ENCODE data around the gene AKT3. TPM values are rescaled to one million over a fixed set of nuclear protein-coding genes. Genes with fewer than 3 reads are reported as not detected.

Gene AKT3
- polyA plus RNA-seq, 4 donors = 23.8 to 27.8 (median 24.7) TPM

DNA sequence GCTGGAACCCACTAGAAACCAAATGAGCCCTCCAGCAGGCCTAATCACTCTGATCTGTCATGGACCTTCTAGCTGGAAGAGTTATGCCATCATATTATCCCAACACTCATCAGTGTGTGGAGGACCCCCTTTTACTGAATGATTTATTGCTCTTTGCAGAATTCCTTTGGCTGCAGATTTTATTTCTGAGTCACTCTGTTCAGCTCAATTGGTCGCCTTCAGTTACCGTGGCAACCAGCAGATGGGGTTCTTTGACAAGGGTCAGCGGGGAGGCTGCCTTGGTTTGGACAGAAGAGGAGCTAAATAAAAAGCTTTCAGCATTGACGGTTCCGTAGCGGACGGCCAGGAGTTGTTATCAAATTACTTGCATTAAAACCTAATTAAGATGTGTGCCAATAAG is 374.1 kb downstream of the AKT3 start:
- DNase-seq (ENCODE audit: low read depth in 4 of 4, low spot score in 2 of 4) = no peak

DNA sequence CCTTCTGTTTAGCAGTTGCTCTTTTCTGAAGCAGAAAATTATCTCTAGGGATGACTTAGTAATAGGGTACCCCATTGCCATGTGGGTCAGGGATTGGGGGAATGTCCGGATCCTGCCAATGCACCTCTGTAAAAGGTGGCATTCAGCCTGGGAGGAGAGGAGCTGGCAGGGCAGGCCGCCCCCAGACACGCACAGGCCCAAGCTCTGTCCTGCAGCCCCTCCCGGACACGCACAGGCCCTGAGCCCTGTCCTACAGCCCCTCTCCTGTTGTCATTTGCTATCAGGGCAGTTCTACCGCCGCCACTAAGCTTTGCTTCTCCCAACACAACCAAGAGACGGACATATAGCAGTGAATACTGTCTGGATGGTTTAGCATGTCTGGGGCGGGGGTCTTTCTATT is 375.1 kb downstream of the AKT3 start:
- no peak for DNase-seq (ENCODE audit: low read depth in 4 of 4, low spot score in 2 of 4)

DNA sequence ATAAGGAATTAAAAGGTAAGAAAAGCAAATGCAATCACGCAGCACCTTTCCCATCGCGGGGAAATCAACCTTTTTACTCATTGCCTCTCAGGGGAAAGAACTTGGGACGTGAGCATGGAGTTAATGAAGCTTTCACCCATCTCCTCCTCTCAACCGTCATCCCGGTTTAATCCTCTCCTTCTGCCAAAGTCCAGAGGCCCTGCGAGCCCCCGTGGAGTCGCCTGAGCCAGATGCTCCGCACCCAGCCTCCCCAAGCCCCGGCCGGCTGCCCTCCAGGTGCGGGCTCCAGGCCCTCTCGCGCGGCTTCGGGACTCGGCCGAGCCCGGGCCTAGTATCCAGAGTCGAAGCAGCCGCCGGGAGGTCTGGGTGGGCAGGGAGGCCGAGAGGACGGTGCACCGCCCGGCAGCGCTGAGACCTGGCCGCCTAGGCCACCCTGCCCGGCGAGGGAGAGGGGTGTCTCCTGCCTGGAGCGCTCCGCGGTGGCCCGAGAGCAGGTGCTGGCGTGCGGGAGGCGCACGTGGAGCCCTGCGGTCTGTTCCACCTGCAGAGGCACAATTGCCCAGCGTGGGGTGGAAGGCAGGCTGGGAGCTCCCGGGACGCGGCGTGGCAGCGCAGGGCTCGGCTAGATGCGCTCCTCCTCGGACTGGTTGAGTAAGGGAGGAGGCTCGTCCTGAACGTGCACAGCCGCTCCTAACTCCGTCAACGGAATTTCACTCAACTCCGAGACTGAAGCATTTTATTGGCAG is 375.7 kb downstream of the AKT3 start:
- DNase-seq (ENCODE audit: low read depth in 4 of 4, low spot score in 2 of 4) = no peak

DNA sequence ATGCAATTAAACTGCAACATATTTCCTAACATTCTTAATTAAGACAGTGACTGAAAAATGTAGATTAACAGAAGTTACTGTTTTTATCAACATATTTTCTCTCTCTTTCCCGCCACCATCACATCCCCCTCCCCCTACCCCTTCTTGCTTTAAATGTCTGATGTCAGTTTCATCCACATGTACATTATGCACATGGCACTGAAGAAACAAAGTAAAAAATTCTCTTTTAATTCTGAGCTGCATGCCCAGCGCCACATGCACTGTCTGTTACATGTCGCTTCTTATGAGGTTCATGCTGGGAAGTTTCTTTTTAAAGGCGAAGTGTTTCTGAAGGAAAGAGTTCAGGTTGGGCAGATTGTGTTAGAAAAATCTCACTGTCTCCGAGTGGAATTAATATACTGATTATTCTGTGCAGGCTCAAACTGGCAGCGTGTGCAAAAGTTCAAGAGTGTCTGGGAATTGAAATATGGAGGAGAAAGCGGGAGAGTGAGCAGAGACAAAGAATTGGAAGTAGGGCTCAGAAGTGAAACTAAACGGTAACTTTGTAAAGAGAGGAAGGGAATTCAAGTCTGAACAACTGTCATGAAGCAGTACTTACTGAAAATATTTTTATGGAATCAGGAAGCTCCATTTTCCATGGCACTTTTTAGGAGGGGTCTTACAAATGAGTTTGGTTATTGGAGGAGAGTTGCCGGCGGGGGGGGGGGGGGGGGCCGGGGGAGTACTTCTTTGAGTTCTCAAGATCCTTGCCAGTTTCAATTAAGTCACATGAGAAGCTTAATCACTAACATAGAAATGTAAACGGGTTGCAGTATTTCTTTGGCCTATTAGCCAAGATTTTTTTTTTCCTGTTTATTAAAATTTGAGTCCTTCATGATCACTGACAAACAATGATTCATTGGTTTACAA is 376.6 kb downstream of the AKT3 start:
- DNase-seq (ENCODE audit: low read depth in 4 of 4, low spot score in 2 of 4) = no peak

DNA sequence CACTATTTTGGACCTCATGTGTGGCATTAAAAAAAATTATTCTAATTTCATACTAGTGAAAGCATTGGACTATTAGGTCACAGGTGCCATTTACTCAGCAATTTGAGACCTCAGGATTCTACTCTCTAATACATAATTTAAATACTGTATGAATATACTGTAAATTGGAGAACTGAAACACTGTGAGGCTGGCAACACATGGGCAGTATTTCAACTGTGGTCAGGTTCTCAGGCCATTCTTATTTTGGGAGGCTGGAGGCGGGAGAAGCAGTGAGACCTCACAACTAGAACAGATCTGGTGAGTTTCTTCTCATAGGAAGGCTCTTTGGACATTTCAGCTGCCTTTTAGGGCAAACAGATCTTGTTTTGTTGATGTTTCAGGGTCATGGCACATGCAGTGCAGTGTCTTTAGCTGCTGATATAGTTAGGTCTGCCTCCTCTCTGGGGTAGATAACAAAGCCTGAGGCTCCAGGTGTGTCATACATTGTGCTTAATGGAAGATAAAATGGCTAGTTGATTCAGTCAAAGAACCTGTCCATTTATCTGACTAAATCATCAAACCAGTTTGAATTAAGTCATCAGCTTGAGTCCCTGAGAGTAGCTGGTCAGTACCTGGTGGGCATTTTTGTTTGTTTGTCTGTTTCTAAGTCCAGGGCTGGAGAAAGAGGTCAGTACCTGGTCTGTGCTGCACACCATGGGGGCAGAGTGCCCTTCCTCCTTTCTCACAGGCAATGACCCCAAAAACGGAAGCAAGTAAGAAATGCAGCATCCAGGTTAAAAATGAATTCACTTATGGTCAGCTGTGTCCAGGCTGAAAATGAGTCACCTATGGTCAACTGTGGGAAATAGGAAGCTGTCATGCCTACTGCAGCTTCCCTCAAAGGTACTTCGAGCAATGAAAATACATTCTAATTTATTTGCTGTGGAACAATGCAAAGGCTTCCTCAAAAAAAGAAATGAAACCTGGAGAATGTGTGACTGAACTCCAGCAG is 378.0 kb downstream of the AKT3 start:
- no peak for DNase-seq (ENCODE audit: low read depth in 4 of 4, low spot score in 2 of 4)

DNA sequence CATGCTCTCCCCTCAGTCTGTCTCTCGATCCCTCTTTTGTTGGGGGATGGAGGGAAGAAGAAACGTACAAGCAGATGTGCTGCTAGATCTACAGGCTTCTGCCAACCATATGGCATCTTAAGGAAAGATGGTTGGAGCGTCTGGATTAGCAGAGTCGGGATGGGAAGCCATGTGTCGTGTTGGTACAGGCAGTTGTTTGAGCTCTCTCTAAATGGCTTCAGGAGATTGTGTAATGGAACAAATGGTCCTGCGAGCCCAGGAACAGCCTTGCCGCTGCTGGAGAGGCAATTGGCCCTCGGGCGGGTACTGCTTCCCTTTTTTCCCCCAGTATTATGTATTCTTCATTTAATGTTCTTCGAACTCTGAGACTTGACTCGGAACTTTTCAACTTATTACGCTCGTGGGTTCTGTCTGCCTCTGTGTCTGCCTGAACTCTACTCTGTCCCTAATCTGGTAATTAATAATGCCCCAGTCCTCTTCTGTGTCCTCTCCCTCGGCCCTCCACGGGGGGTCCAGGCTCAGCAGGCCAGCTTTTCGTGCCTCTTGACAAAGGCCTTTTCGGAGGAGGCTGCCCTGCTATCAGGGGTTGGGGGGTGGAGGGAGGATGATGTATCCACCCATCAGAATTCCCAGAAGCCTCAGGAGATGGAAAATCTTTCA is 378.9 kb downstream of the AKT3 start:
- DNase-seq (ENCODE audit: low read depth in 4 of 4, low spot score in 2 of 4) = no peak

DNA sequence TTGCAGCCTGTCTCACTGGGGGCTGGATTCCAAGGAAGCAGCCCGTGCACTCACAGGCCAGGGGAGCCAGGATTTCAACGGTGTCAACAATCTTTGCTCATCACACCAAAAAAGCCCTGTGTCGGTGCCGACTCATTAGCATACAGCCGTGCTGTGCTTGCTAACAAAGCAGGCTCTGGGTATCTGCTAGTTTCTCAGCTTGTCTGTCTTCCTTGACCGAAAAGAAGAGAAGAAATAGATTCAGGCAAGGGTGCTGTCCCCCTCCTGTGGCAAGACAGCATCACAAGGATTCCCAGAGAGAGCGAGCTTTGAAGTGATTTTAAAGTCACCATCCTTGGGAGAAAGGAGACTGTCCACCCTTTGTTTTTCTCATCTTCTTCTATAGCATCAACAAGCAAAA is 379.5 kb downstream of the AKT3 start:
- DNase-seq (ENCODE audit: low read depth in 4 of 4, low spot score in 2 of 4) = no peak

DNA sequence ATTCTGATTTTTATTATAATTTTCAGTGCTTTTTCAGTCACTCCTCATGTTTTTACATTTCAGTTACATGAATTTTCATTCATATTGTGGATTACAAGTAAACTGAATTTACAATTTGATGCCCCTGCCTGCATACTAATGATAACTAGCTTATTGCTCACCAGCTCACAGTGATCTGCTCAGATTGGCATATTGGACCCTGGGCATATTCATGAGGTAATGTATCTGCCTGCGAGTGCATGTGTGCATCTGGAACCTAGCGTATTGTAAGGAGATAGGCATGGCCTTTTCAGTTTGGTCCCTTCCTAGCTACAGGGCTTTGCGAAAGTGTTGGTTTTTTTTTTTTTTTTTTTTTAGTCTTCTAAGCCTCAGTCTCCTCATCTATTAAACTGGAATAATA is 380.5 kb downstream of the AKT3 start:
- DNase-seq (ENCODE audit: low read depth in 4 of 4, low spot score in 2 of 4) = no peak

DNA sequence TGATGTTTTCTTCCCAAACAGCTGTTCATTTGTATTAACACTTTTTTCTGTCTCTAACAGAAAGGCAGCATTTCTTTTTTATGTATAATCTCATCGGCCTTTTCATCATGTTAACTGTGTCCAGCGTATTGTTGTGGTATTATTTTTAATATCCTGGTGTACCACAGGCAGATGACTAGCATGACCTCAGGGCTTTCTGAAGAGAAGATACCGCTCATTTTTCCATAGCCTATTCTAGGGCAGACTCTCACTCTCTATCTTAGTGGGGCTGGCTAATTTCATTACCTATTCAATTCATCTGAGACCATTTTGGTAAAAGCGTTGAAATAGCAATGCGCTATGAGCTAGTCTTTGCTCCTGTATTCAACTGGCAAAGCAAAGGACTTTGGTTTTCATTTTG is 384.3 kb downstream of the AKT3 start:
- no peak for DNase-seq (ENCODE audit: low read depth in 4 of 4, low spot score in 2 of 4)

DNA sequence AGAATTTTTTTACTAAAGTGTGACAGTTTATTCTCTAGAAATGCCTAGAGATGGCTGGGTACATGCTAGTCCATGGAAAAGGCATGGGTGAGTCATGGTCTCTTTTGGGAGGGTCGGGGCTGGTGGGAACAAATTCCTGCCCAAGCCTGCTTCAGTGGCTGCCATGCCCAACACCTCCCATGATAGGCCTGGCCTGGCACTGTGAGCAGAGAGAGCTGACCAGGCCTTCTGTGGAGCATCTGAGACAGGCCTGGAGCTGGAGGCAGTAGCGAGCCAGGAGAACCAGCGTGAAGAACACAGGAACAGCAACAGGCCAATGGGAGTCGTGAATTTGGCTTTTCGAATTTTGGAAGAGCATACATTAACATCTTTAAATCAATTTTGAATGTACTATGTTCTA is 385.0 kb downstream of the AKT3 start:
- DNase-seq (ENCODE audit: low read depth in 4 of 4, low spot score in 2 of 4) = no peak

DNA sequence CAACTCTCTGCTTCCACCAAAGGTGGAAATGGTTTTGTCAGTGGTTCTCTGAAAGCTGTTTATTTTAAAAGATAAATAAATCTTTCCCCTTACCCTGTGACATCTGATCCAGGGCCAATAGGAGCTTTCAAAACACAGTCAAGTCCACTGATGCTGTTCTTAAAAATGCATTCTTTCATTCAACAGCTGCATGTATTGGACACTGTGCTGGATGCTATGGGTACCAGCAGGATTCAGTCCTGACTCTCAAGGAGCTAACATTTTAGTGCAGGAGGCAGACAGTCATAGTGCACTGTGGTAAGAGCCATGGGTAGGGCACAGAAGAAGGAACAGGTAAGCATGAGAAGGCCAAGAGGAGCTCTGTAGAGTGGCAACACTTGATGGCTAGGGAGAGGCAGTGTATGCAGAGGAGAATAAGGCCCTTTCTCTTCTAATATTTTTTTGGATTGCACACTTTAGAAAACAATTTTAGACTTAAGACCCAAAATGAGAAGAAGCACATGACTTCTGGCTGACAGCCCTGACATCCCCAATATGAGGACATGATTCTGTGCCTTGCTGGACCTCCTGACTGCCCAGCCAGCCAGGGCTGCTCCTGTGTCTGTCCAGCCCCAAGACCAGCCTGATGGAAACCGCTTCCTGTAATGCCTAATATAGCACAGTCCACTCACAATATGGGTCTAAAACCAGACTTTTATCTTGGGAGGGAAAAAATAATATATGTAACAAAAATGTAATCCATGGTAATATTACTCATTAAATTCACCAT is 386.9 kb downstream of the AKT3 start:
- DNase-seq (ENCODE audit: low read depth in 4 of 4, low spot score in 2 of 4) = no peak

DNA sequence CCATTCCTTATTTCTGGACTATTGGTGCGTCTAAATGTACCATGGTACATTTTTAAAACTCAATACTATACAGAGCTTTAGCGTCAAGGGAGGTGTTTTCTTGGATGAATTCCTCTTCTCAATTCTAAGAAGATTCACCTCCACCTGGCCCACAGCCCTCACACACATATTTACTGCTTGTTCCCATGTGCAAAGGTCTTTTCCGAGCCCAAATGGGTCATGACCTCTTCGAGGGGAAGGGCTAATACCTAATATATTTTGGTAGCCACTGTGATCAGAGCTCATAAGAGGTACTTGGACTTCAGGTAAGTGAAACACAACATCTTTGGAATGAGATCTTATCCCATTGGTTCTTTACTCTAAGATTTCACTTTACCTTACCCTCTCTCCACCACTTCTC is 388.3 kb downstream of the AKT3 start:
- DNase-seq (ENCODE audit: low read depth in 4 of 4, low spot score in 2 of 4) = no peak

DNA sequence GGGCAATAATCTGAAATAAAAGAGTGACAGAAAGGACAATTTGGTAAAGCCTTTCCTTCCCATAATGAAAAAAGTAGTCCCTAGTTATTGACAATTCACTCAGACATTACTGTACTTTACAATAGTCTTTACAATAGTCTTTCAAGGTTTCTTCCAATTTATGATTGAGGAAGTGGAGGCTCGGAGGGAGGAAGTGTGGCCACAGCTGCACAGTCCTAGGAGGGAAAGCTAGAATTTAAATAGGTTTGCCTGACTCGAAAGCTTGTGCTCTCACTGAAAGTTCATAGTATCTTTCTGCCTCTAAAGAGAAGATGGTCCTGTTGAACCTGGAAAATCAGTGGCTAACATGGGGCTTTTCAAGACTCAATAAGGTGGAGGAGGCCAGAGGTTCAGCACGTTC is 391.0 kb downstream of the AKT3 start:
- DNase-seq (ENCODE audit: low read depth in 4 of 4, low spot score in 2 of 4) = no peak

DNA sequence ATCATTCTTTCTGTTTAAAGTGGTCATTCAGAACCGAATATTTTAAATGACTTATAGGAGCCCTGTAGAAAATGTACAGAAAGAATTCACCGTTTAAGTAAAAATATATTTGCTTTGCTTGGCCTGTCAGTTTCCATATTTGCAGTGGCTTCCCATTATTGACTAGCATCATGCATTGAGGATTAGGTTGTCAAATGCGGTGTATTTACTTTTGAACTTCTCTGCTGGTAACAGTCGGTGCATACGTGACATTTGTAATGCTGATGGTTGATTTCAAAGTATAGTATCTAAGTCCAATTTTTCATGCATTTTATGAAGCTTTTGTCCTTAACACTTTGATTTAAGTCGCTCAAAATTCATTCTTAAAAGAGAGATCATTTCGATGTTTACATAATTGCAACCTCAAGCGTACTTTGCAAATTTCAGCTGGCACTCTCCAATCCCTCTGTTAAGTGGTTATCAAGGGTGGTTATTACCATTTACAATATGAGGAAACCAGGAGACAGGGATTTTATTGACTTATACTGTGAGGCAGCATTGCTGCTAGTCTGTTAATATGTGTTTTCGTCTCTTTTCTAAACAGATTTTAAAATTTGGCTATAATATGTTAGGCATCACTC is 392.6 kb downstream of the AKT3 start:
- DNase-seq (ENCODE audit: low read depth in 4 of 4, low spot score in 2 of 4) = no peak

DNA sequence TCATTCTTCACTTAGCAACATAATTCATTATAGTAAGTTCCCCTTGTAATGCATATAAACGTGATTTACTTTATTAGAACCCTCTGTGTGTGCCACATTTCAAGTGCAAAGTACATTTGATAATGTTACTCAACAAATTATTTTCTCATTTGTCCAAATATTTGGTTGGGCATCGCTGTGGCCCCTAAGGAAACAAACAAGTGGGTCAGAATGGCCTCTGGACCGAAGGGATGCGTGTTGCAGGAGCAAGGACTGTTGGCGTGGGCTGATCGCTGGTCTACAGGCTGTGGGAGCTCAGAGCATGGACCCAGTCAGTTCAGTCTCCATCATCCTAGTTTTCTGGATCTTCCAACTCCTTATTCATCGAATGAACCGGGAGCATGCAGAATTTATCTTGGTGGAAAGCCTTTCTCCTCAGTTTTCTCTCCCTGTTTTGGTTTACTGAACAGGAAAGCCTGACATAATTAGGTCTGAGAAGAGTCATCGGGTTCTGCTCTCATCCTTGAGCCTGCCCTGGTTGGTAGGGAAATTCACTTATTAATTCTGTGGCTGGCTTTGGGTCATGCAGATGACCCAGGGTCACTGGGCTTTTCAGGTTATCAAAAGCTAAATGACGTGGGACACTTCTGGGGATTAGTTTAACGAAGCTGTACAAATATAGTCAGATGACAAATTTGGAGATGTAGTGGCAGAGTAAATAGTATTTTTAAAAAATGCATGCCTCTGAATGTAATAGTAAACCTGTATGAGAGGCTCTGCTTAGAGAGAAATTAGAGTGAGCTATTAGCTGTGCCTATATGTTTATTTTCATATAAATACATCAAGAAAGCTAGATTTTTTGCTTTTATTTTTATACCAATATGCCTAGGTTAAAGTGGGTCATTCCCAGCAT is 394.0 kb downstream of the AKT3 start:
- DNase-seq (ENCODE audit: low read depth in 4 of 4, low spot score in 2 of 4) = no peak

DNA sequence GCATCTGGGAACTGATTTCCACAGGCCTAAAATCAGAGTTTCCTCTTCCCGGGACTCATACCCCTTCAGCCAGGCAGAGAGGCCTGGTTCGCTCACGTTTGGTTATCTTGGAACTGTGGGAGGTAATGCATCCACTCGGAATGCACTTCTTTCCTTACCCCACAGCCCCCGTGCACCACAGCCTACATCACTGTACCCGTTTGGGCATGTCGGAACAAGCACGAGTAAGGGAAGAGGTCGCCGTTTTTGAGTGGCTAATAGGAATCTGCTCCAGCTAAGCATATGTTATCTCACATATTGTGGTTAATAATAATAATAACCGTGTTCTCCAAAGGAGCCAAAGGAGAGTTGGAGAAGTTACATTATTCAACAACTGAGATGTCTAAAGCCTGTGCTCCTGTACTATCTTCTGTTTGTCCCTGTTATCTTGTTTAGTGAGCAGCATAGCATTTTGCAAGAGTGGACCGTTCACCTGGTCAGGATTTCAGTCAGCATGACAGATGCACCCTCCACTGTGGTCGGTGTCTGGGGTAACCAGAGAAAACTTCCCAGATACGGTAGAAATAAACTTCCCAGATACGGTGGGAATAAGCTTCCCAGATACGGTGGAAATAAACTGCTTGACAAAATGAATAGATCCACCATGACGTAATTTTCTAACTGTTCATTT is 395.6 kb downstream of the AKT3 start:
- no peak for DNase-seq (ENCODE audit: low read depth in 4 of 4, low spot score in 2 of 4)

DNA sequence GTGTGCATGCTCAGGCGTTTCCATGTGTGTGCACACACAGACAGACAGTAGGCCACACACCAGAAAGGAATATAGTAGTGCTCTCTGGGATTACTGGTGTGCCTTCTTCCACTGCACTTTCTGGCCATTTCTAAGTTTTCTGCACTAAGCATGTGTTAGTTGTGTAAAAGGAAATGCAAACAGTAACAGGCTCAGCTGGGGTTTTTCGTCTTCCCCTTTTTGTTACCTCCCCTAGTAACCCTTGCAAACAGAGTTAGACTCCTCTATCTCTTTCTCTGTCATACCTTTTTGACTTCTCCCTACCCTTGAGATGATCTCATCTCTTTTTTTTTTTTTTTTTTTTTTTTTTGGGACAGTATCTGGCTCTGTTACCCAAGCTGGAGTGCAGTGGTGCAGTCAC is 398.0 kb downstream of the AKT3 start:
- DNase-seq (ENCODE audit: low read depth in 4 of 4, low spot score in 2 of 4) = no peak

DNA sequence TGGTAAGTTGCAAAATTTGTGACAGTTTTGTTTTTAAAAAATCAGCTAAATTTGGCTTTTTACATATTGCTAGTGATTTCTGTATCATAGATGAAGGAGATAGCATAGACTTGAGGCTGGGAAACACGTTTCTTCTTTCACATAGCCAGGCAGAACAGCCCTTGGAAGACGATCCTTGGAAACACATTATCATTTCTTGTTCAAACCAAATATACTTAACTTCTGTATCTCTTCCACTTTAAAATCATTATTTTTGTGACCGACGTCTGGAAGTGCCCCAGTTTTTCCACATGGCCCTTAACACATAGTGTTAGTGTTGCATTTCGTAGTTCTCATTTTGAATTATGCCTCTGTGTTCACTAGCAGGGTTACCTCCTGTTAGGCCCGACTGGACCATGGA is 400.7 kb downstream of the AKT3 start:
- DNase-seq (ENCODE audit: low read depth in 4 of 4, low spot score in 2 of 4) = no peak

Data from left renal cortex interstitium (tissue), 4 donors.